IMR-90 (cell line): Measurements from ENCODE around the gene ELMOD3. TPM values are rescaled to one million over a fixed set of nuclear protein-coding genes. Genes with fewer than 3 reads are reported as not detected.

ENCODE experiments used
- ATAC-seq: fragments of 200-7000 bp; cut with Tn5 transposase; 2 replicates; pipeline ENCODE4 v1.9.1; 2020; ENCODE audit warnings: low read depth, mild to moderate bottlenecking, moderate library complexity
- BruUV-seq: library from RNA; stranded (reverse); fragments of 400-500 nt; replicated peaks from 2 replicates; lab custom pipeline; 2021; lab: Mats Ljungman, UMichigan
- CTCF ChIA-PET: fragments of 300-600 bp; formaldehyde crosslinking; extraction: SDS; loops from one replicate; lab custom pipeline; 2021; ENCODE audit warnings: antibody characterized with exemption; lab: Yijun Ruan, JAX
- POLR2A ChIA-PET: fragments of 300-600 bp; sonication (Branson Sonifier 250); formaldehyde crosslinking; loops from one replicate; lab custom pipeline; 2022; ENCODE audit warnings: antibody characterized with exemption; ENCODE audit not compliant: unreplicated experiment; lab: Charles Lee
- DNase-seq: peaks from one replicate; pipeline ENCODE4 v3.0.0; 2013
- H2AFZ ChIP-seq: replicated peaks from 2 replicates; pipeline ENCODE3; 2013; ENCODE audit warnings: low read length, mild to moderate bottlenecking; ENCODE audit not compliant: poor library complexity
- H2AK5ac ChIP-seq: 2 replicates; pipeline ENCODE4 v1.6.1; 2013; ENCODE audit warnings: low read depth, low read length, inconsistent platforms
- H2AK9ac ChIP-seq: replicated peaks from 2 replicates; pipeline ENCODE3; 2013; ENCODE audit warnings: mild to moderate bottlenecking, low read depth, low read length, moderate library complexity; ENCODE audit not compliant: poor library complexity
- H2BK120ac ChIP-seq: 2 replicates; pipeline ENCODE4 v1.6.1; 2013; ENCODE audit warnings: low read depth, low read length, inconsistent platforms
- H2BK15ac ChIP-seq: 3 replicates; pipeline ENCODE4 v1.6.1; 2013; ENCODE audit warnings: low read depth, low read length, inconsistent platforms
- H2BK20ac ChIP-seq: 2 replicates; pipeline ENCODE4 v1.6.1; 2013; ENCODE audit warnings: low read depth, mild to moderate bottlenecking, inconsistent platforms, low read length, moderate library complexity
- H2BK5ac ChIP-seq: 2 replicates; pipeline ENCODE4 v1.6.1; 2013; ENCODE audit warnings: mild to moderate bottlenecking, low read depth, low read length, inconsistent platforms; ENCODE audit not compliant: poor library complexity, severe bottlenecking
- H3K14ac ChIP-seq: replicated peaks from 2 replicates; pipeline ENCODE4 v1.6.1; 2013; ENCODE audit warnings: low read depth, low read length, inconsistent platforms
- H3K18ac ChIP-seq: 2 replicates; pipeline ENCODE4 v1.6.1; 2013; ENCODE audit warnings: low read depth, low read length, control low read depth
- H3K23ac ChIP-seq: 2 replicates; pipeline ENCODE4 v1.6.1; 2013; ENCODE audit warnings: low read depth, low read length, inconsistent platforms
- H3K27ac ChIP-seq: 2 replicates; pipeline ENCODE4 v1.5.1; 2013; ENCODE audit warnings: mild to moderate bottlenecking, control low read depth, low read length; ENCODE audit not compliant: insufficient read depth
- H3K27me3 ChIP-seq: 2 replicates; pipeline ENCODE4 v1.6.1; 2013; ENCODE audit warnings: low read length; ENCODE audit not compliant: control insufficient read depth, insufficient read depth
- H3K36me3 ChIP-seq: 2 replicates; pipeline ENCODE4 v1.6.1; 2013; ENCODE audit warnings: low read length, mixed read lengths; ENCODE audit not compliant: control insufficient read depth, insufficient read depth
- H3K4ac ChIP-seq: 2 replicates; pipeline ENCODE4 v1.6.1; 2013; ENCODE audit warnings: low read depth, low read length, inconsistent platforms
- H3K4me1 ChIP-seq: 2 replicates; pipeline ENCODE4 v1.6.1; 2013; ENCODE audit warnings: low read length, mixed read lengths; ENCODE audit not compliant: control insufficient read depth, insufficient read depth
- H3K4me2 ChIP-seq: 2 replicates; pipeline ENCODE4 v1.6.1; 2013; ENCODE audit warnings: low read depth, mild to moderate bottlenecking, control low read depth, low read length, moderate library complexity
- H3K4me3 ChIP-seq: 2 replicates; pipeline ENCODE4 v1.5.1; 2013; ENCODE audit warnings: low read depth, mild to moderate bottlenecking, control low read depth, low read length, moderate library complexity; ENCODE audit not compliant: insufficient read depth
- H3K56ac ChIP-seq: 2 replicates; pipeline ENCODE4 v1.6.1; 2013; ENCODE audit warnings: low read length, inconsistent platforms; ENCODE audit not compliant: insufficient read depth; ENCODE audit errors: extremely low read depth
- H3K79me1 ChIP-seq, 2 experiments: 2 replicates each; pipeline ENCODE4 v1.6.1; 2013; ENCODE audit warnings: low read length in 2 of 2, inconsistent platforms in 1 of 2, low read depth in 1 of 2
- H3K9ac ChIP-seq: 2 replicates; pipeline ENCODE4 v1.6.1; 2013; ENCODE audit warnings: low read depth, low read length, control low read depth
- H3K9me1 ChIP-seq: 2 replicates; pipeline ENCODE4 v1.6.1; 2013; ENCODE audit warnings: low read length, inconsistent platforms; ENCODE audit not compliant: insufficient read depth
- H3K9me3 ChIP-seq: 2 replicates; pipeline ENCODE4 v1.6.1; 2013; ENCODE audit warnings: low read length; ENCODE audit not compliant: control insufficient read depth, insufficient read depth
- H4K20me1 ChIP-seq: 2 replicates; pipeline ENCODE4 v1.6.1; 2013; ENCODE audit warnings: low read length, inconsistent platforms; ENCODE audit not compliant: insufficient read depth
- H4K5ac ChIP-seq: 2 replicates; pipeline ENCODE4 v1.6.1; 2013; ENCODE audit warnings: mild to moderate bottlenecking, low read depth, low read length, control low read depth
- H4K8ac ChIP-seq, 2 experiments: 2 replicates each; pipeline ENCODE4 v1.6.1; 2013; ENCODE audit warnings: low read depth in 2 of 2, low read length in 2 of 2, control low read depth in 1 of 2, inconsistent platforms in 1 of 2
- H4K91ac ChIP-seq: 2 replicates; pipeline ENCODE4 v1.6.1; 2013; ENCODE audit warnings: low read depth, low read length, inconsistent platforms; ENCODE audit not compliant: insufficient read depth
- BHLHE40 ChIP-seq: fragments of 150-350 bp; IDR thresholded peaks from 2 replicates; pipeline ENCODE4 v1.6.1; 2016; ENCODE audit warnings: mild to moderate bottlenecking, low read depth, low read length
- CEBPB ChIP-seq: IDR thresholded peaks from 2 replicates; pipeline ENCODE4 v1.6.1; 2012; ENCODE audit warnings: low read depth, low read length, improper control_type of control experiment
- CTCF ChIP-seq: conservative IDR thresholded peaks from 2 replicates; pipeline ENCODE4 v1.5.1; 2012; ENCODE audit warnings: mild to moderate bottlenecking, low read depth, low read length, improper control_type of control experiment
- MXI1 ChIP-seq: IDR thresholded peaks from 2 replicates; pipeline ENCODE4 v1.6.1; 2012; ENCODE audit warnings: low read depth, mild to moderate bottlenecking, low read length, moderate library complexity, borderline replicate concordance
- NFE2L2 ChIP-seq: fragments of 150-350 bp; IDR thresholded peaks from 2 replicates; pipeline ENCODE4 v1.6.1; 2016; ENCODE audit warnings: low read depth, mild to moderate bottlenecking, low read length
- POLR2A ChIP-seq: IDR thresholded peaks from 2 replicates; pipeline ENCODE4 v1.6.1; 2012; ENCODE audit warnings: mild to moderate bottlenecking, low read depth, low read length
- RFX5 ChIP-seq: IDR thresholded peaks from 2 replicates; pipeline ENCODE4 v1.8.0; 2012; ENCODE audit warnings: low read depth, mild to moderate bottlenecking, low read length, moderate library complexity
- SMC3 ChIP-seq: fragments of 150-350 bp; IDR thresholded peaks from 2 replicates; pipeline ENCODE4 v1.6.1; 2016; ENCODE audit warnings: low read depth, mild to moderate bottlenecking, antibody characterized with exemption, low read length, moderate library complexity
- USF2 ChIP-seq: fragments of 150-350 bp; IDR thresholded peaks from 2 replicates; pipeline ENCODE4 v1.6.1; 2017; ENCODE audit warnings: mild to moderate bottlenecking, antibody characterized with exemption, low read length, low read depth
- WGBS, 2 experiments: methylation state at CpG; one replicate each; pipeline versions ENCODE4 v1.1.5 to v1.1.7; 2013; ENCODE audit warnings: missing lambda C conversion rate in 2 of 2; ENCODE audit not compliant: insufficient read length in 1 of 2; ENCODE audit errors: extremely low coverage in 2 of 2; 5-methylcytosine and 5-hydroxymethylcytosine counted together
- dilution Hi-C: fragments of 300-500 bp; cut with HindIII; formaldehyde crosslinking; loops from one replicate; pipeline ENCODE4 v1.14.3; 2018; ENCODE audit warnings: low sequenced_read_pairs; ENCODE audit not compliant: unreplicated experiment
- in situ Hi-C: fragments of 300-500 bp; cut with MboI; formaldehyde crosslinking; loops from 3 replicates; pipeline ENCODE4 v1.14.3; 2019; ENCODE audit warnings: low sequenced_read_pairs, inconsistent platforms, mixed read lengths
- intact Hi-C: fragments of 100-400 bp; cut with micrococcal nuclease; formaldehyde crosslinking; loops from 2 replicates; pipeline ENCODE4 v1.10.0; 2022
- polyA plus RNA-seq, 3 experiments: library from polyadenylated mRNA; depleted of rRNA; stranded (reverse); fragments of >200 nt; gene quantifications; 2 replicates each; pipeline ENCODE4 v1.2.3, GENCODE V29; 2012; ENCODE audit warnings: low replicate concordance in 1 of 3
- total RNA-seq: library from RNA; depleted of rRNA; stranded (reverse); fragments of >200 nt; gene quantifications from 2 replicates; pipeline ENCODE4 v1.2.3, GENCODE V29; 2012
- TF ChIP-seq, protein P1 (sequence below): fragments of 150-350 bp; IDR thresholded peaks from 2 replicates; pipeline ENCODE4 v1.6.1; 2016; ENCODE audit warnings: low read depth, mild to moderate bottlenecking, low read length, moderate library complexity, borderline replicate concordance

The ELMOD3 gene
- total and polyA plus RNA-seq, 2 of the 4 experiments (the other 2 are of a cell fraction) = 13.1 to 20.7 TPM

- H3K9me1 ChIP-seq = no peaks in the 10 kb centered on the region; the same call in 1 of the 2 replicates
- no peak overlapping the region for H3K23ac ChIP-seq
- H2AK5ac ChIP-seq = no peak overlapping the region
- H3K14ac ChIP-seq = no peak overlapping the region
- no peaks in the 10 kb centered on the region for H3K9me3 ChIP-seq
- ATAC-seq = no peak
- H3K79me1 ChIP-seq = no peaks in the 10 kb centered on the region
- POLR2A ChIA-PET = no interaction called here
- H3K9ac ChIP-seq = no peak overlapping the region
- H3K56ac ChIP-seq = no peak overlapping the region
- H4K20me1 ChIP-seq = no peaks in the 10 kb centered on the region
- no peak overlapping the region for H2AK9ac ChIP-seq
- no peak overlapping the region for H2BK120ac ChIP-seq
- H4K8ac ChIP-seq = no peak overlapping the region
- no peak overlapping the region for H2BK15ac ChIP-seq
- H4K5ac ChIP-seq = no peak overlapping the region
- CTCF ChIA-PET = interaction anchor here (1.0 kb wide), 1 partner anchor 11 kb away, joined by 3 read pairs; no protein-coding TSS in a partner anchor
- H3K27ac ChIP-seq = no peak overlapping the region
- DNase-seq = no peak
- dilution Hi-C loops = no loop called here
- in situ Hi-C loops = no loop called here
- no peaks in the 10 kb centered on the region for H3K4me1 ChIP-seq
- H3K4me3 ChIP-seq = no peak overlapping the region
- no peak overlapping the region for H3K4ac ChIP-seq
- H2BK5ac ChIP-seq = no peak overlapping the region
- 89% methylated on average over 4 of the region's 14 CpGs; no CpG with 5 or more reads in 1 of the 2 experiments for WGBS, 2 experiments
- no peak overlapping the region for H3K18ac ChIP-seq
- intact Hi-C loops = no loop called here
- BruUV-seq = no TSS peak
- H3K4me2 ChIP-seq = no peak overlapping the region
- TF ChIP-seq CEBPB (no peak), USF2 (no peak), SMC3 (no peak), BHLHE40 (no peak), NFE2L2 (no peak), RFX5 (no peak), CTCF (no peak), POLR2A (no peak), MXI1 (no peak)
- TF ChIP-seq, protein P1, sequence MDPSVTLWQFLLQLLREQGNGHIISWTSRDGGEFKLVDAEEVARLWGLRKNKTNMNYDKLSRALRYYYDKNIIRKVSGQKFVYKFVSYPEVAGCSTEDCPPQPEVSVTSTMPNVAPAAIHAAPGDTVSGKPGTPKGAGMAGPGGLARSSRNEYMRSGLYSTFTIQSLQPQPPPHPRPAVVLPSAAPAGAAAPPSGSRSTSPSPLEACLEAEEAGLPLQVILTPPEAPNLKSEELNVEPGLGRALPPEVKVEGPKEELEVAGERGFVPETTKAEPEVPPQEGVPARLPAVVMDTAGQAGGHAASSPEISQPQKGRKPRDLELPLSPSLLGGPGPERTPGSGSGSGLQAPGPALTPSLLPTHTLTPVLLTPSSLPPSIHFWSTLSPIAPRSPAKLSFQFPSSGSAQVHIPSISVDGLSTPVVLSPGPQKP = no peak
- peaks cover 35% of the 10 kb centered on the region for H3K36me3 ChIP-seq
- no peaks in the 10 kb centered on the region for H3K27me3 ChIP-seq
- no peak overlapping the region for H4K91ac ChIP-seq
- H2BK20ac ChIP-seq = no peak overlapping the region
- H2AFZ ChIP-seq = no peak overlapping the region
Measured at GRCh38 chr2:85344356-85344954, 10.1 kb upstream of the ELMOD3 start.
